ENCODE results near the gene PLCXD3.

- TF ChIP-seq, protein P1, sequence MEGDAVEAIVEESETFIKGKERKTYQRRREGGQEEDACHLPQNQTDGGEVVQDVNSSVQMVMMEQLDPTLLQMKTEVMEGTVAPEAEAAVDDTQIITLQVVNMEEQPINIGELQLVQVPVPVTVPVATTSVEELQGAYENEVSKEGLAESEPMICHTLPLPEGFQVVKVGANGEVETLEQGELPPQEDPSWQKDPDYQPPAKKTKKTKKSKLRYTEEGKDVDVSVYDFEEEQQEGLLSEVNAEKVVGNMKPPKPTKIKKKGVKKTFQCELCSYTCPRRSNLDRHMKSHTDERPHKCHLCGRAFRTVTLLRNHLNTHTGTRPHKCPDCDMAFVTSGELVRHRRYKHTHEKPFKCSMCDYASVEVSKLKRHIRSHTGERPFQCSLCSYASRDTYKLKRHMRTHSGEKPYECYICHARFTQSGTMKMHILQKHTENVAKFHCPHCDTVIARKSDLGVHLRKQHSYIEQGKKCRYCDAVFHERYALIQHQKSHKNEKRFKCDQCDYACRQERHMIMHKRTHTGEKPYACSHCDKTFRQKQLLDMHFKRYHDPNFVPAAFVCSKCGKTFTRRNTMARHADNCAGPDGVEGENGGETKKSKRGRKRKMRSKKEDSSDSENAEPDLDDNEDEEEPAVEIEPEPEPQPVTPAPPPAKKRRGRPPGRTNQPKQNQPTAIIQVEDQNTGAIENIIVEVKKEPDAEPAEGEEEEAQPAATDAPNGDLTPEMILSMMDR (conservative IDR thresholded peaks at IDR 0.05) = no peak
- no peak for TF ChIP-seq EZH2 (IDR thresholded peaks at IDR 0.05; ENCODE audit: low read depth)
Measured at GRCh38 chr5:41408676-41409443, 101.5 kb downstream of the PLCXD3 start.

All from PC-9 (cell line).